WTC11 (cell line): ENCODE data around the gene CADM2. TPM values are rescaled to one million over a fixed set of nuclear protein-coding genes. Genes with fewer than 3 reads are reported as not detected.

Experiments
- ATAC-seq: fragments of 200-7000 bp; cut with Tn5 transposase; 2 replicates; pipeline ENCODE4 v1.10.0; 2021; ENCODE audit warnings: mild to moderate bottlenecking, moderate library complexity
- CTCF ChIA-PET: fragments of 300-600 bp; sonication (Branson Sonifier 250); formaldehyde crosslinking; loops from one replicate; lab custom pipeline; 2021; ENCODE audit warnings: antibody characterized with exemption; lab: Charles Lee
- POLR2A ChIA-PET: fragments of 350-600 bp; sonication (Branson Sonifier 250); formaldehyde crosslinking; loops from one replicate; lab custom pipeline; 2021; ENCODE audit warnings: antibody characterized with exemption; lab: Charles Lee
- DNase-seq: peaks from one replicate; pipeline ENCODE4 v3.0.0; 2021; ENCODE audit warnings: low spot score
- H3K27ac Mint-ChIP-seq: 2 replicates; pipeline ENCODE4 v1.8.0; 2021; ENCODE audit warnings: mixed read lengths
- H3K27me3 Mint-ChIP-seq: 2 replicates; pipeline ENCODE4 v1.8.0; 2021; ENCODE audit warnings: low read depth, mild to moderate bottlenecking, moderate library complexity, mixed read lengths
- H3K36me3 Mint-ChIP-seq: 2 replicates; pipeline ENCODE4 v1.8.0; 2021; ENCODE audit warnings: mixed read lengths
- H3K4me1 Mint-ChIP-seq: 2 replicates; pipeline ENCODE4 v1.8.0; 2022; ENCODE audit warnings: mixed read lengths
- H3K4me3 Mint-ChIP-seq: 2 replicates; pipeline ENCODE4 v1.8.0; 2021; ENCODE audit warnings: mild to moderate bottlenecking, moderate library complexity, mixed read lengths
- H3K9me3 Mint-ChIP-seq: 2 replicates; pipeline ENCODE4 v1.8.0; 2021; ENCODE audit warnings: mixed read lengths
- CREM ChIP-seq: sonication (generic); formaldehyde crosslinking; IDR thresholded peaks from 2 replicates; pipeline ENCODE4 v1.8.1; 2022; ENCODE audit warnings: mild to moderate bottlenecking, missing genetic modification reagents, moderate library complexity
- ESRRA ChIP-seq: sonication (generic); formaldehyde crosslinking; IDR thresholded peaks from 2 replicates; pipeline ENCODE4 v1.8.1; 2022; ENCODE audit warnings: mild to moderate bottlenecking, missing genetic modification reagents, borderline replicate concordance
- FOXP1 ChIP-seq: sonication (generic); formaldehyde crosslinking; IDR thresholded peaks from 2 replicates; pipeline ENCODE4 v1.8.0; 2022; ENCODE audit warnings: missing genetic modification reagents, mild to moderate bottlenecking, moderate library complexity, borderline replicate concordance
- GRHL2 ChIP-seq: fragments of 250-450 bp; sonication (Bioruptor Pico); IDR thresholded peaks from 2 replicates; pipeline ENCODE4 v1.8.0; 2022; ENCODE audit warnings: mild to moderate bottlenecking, moderate library complexity; ENCODE audit not compliant: insufficient replicate concordance, severe bottlenecking
- MXD4 ChIP-seq: fragments of 250-450 bp; sonication (Bioruptor Pico); IDR thresholded peaks from 2 replicates; pipeline ENCODE4 v1.8.0; 2021; ENCODE audit warnings: mild to moderate bottlenecking, moderate library complexity, borderline replicate concordance
- OVOL2 ChIP-seq: fragments of 250-450 bp; sonication (Bioruptor Pico); IDR thresholded peaks from 2 replicates; pipeline ENCODE4 v1.9.0; 2021; ENCODE audit warnings: mild to moderate bottlenecking, borderline replicate concordance
- PRRX2 ChIP-seq: fragments of 250-450 bp; sonication (Bioruptor Pico); IDR thresholded peaks from 2 replicates; pipeline ENCODE4 v1.8.0; 2021; ENCODE audit warnings: mild to moderate bottlenecking
- RORB ChIP-seq: fragments of 250-450 bp; sonication (Bioruptor Pico); IDR thresholded peaks from 2 replicates; pipeline ENCODE4 v1.9.0; 2021; ENCODE audit warnings: mild to moderate bottlenecking
- TEAD1 ChIP-seq: sonication (generic); formaldehyde crosslinking; IDR thresholded peaks from 2 replicates; pipeline ENCODE4 v1.8.0; 2022; ENCODE audit warnings: mild to moderate bottlenecking, missing genetic modification reagents
- ZNF219 ChIP-seq: sonication (generic); formaldehyde crosslinking; IDR thresholded peaks from 2 replicates; pipeline ENCODE4 v1.8.0; 2023; ENCODE audit warnings: missing genetic modification reagents, mild to moderate bottlenecking, borderline replicate concordance
- ZNF416 ChIP-seq: fragments of 250-450 bp; sonication (Bioruptor Pico); IDR thresholded peaks from 2 replicates; pipeline ENCODE4 v1.9.0; 2021; ENCODE audit warnings: mild to moderate bottlenecking, inconsistent platforms
- total RNA-seq: library from RNA; stranded (reverse); gene quantifications from 3 replicates; pipeline ENCODE4 v1.2.3, GENCODE V29; 2021
- TF ChIP-seq, protein P1 (sequence below): sonication (generic); formaldehyde crosslinking; IDR thresholded peaks from 2 replicates; pipeline ENCODE4 v1.8.1; 2023; ENCODE audit warnings: mild to moderate bottlenecking, missing genetic modification reagents, borderline replicate concordance
- TF ChIP-seq, protein P2 (sequence below): sonication (generic); formaldehyde crosslinking; conservative IDR thresholded peaks from 2 replicates; pipeline ENCODE4 v1.8.1; 2023; ENCODE audit warnings: mild to moderate bottlenecking, low read depth, missing genetic modification reagents, moderate library complexity
- TF ChIP-seq, protein P3 (sequence below): fragments of 200-600 bp; IDR thresholded peaks from 2 replicates; pipeline ENCODE4 v1.8.0; 2022; ENCODE audit warnings: antibody characterized with exemption
- TF ChIP-seq, protein P4 (sequence below): sonication (generic); formaldehyde crosslinking; IDR thresholded peaks from 2 replicates; pipeline ENCODE4 v1.8.1; 2022; ENCODE audit warnings: low read depth, missing genetic modification reagents, borderline replicate concordance
- TF ChIP-seq, protein P5 (sequence below): fragments of 250-450 bp; sonication (Bioruptor Pico); conservative IDR thresholded peaks from 2 replicates; pipeline ENCODE4 v1.9.0; 2021; ENCODE audit warnings: mild to moderate bottlenecking
- TF ChIP-seq, protein P6 (sequence below): fragments of 250-450 bp; sonication (Bioruptor Pico); IDR thresholded peaks from 2 replicates; pipeline ENCODE4 v2.1.2; 2022; ENCODE audit warnings: mild to moderate bottlenecking, moderate library complexity

CADM2 gene
- total RNA-seq, 1 experiment from 2014 or later = 18.8 TPM

DNA sequence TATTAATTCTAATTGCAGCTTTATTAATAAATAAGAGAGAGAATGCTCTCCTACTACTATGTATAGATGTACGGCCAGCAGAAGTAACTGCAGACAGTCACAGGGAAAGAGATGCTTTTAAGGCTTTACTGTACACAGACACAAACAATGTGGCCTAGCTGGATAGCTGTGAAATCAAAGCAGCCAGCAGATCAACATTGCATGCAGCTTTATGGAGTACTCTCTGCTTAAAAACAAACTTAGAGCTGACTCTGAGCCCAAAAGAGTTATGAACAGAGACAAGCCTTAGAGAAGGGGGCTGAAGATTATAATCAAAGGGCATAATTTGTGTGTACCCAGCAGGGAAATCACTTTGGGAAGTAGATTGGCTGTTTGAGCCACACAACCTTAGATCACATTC lies 47.2 kb downstream of the CADM2 start:
- no peak overlapping the region for H3K4me3 Mint-ChIP-seq
- H3K27me3 Mint-ChIP-seq = no peaks in the 10 kb centered on the region
- H3K9me3 Mint-ChIP-seq = no peaks in the 10 kb centered on the region
- CTCF ChIA-PET = no interaction called here
- H3K4me1 Mint-ChIP-seq = peaks cover 18% of the 10 kb centered on the region
- ATAC-seq (no peak), DNase-seq (no peak)
- no peaks in the 10 kb centered on the region for H3K36me3 Mint-ChIP-seq
- peak overlapping the region; percentile 72; the same call in 1 of the 2 replicates for H3K27ac Mint-ChIP-seq
- TF ChIP-seq ZNF416 (CRISPR knock-in tag) (no peak), CREM (CRISPR knock-in tag) (no peak), MXD4 (CRISPR knock-in tag) (no peak), RORB (no peak), TEAD1 (CRISPR knock-in tag) (no peak), FOXP1 (CRISPR knock-in tag) (no peak), ESRRA (CRISPR knock-in tag) (no peak), ZNF219 (CRISPR knock-in tag) (no peak), GRHL2 (CRISPR knock-in tag) (no peak), PRRX2 (no peak), OVOL2 (CRISPR knock-in tag) (no peak)
- TF ChIP-seq, protein P1, sequence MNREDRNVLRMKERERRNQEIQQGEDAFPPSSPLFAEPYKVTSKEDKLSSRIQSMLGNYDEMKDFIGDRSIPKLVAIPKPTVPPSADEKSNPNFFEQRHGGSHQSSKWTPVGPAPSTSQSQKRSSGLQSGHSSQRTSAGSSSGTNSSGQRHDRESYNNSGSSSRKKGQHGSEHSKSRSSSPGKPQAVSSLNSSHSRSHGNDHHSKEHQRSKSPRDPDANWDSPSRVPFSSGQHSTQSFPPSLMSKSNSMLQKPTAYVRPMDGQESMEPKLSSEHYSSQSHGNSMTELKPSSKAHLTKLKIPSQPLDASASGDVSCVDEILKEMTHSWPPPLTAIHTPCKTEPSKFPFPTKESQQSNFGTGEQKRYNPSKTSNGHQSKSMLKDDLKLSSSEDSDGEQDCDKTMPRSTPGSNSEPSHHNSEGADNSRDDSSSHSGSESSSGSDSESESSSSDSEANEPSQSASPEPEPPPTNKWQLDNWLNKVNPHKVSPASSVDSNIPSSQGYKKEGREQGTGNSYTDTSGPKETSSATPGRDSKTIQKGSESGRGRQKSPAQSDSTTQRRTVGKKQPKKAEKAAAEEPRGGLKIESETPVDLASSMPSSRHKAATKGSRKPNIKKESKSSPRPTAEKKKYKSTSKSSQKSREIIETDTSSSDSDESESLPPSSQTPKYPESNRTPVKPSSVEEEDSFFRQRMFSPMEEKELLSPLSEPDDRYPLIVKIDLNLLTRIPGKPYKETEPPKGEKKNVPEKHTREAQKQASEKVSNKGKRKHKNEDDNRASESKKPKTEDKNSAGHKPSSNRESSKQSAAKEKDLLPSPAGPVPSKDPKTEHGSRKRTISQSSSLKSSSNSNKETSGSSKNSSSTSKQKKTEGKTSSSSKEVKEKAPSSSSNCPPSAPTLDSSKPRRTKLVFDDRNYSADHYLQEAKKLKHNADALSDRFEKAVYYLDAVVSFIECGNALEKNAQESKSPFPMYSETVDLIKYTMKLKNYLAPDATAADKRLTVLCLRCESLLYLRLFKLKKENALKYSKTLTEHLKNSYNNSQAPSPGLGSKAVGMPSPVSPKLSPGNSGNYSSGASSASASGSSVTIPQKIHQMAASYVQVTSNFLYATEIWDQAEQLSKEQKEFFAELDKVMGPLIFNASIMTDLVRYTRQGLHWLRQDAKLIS = no peak
- TF ChIP-seq, protein P2, sequence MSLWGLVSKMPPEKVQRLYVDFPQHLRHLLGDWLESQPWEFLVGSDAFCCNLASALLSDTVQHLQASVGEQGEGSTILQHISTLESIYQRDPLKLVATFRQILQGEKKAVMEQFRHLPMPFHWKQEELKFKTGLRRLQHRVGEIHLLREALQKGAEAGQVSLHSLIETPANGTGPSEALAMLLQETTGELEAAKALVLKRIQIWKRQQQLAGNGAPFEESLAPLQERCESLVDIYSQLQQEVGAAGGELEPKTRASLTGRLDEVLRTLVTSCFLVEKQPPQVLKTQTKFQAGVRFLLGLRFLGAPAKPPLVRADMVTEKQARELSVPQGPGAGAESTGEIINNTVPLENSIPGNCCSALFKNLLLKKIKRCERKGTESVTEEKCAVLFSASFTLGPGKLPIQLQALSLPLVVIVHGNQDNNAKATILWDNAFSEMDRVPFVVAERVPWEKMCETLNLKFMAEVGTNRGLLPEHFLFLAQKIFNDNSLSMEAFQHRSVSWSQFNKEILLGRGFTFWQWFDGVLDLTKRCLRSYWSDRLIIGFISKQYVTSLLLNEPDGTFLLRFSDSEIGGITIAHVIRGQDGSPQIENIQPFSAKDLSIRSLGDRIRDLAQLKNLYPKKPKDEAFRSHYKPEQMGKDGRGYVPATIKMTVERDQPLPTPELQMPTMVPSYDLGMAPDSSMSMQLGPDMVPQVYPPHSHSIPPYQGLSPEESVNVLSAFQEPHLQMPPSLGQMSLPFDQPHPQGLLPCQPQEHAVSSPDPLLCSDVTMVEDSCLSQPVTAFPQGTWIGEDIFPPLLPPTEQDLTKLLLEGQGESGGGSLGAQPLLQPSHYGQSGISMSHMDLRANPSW (CRISPR knock-in tag) = no peak
- TF ChIP-seq, protein P3, sequence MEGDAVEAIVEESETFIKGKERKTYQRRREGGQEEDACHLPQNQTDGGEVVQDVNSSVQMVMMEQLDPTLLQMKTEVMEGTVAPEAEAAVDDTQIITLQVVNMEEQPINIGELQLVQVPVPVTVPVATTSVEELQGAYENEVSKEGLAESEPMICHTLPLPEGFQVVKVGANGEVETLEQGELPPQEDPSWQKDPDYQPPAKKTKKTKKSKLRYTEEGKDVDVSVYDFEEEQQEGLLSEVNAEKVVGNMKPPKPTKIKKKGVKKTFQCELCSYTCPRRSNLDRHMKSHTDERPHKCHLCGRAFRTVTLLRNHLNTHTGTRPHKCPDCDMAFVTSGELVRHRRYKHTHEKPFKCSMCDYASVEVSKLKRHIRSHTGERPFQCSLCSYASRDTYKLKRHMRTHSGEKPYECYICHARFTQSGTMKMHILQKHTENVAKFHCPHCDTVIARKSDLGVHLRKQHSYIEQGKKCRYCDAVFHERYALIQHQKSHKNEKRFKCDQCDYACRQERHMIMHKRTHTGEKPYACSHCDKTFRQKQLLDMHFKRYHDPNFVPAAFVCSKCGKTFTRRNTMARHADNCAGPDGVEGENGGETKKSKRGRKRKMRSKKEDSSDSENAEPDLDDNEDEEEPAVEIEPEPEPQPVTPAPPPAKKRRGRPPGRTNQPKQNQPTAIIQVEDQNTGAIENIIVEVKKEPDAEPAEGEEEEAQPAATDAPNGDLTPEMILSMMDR = no peak
- TF ChIP-seq, protein P4, sequence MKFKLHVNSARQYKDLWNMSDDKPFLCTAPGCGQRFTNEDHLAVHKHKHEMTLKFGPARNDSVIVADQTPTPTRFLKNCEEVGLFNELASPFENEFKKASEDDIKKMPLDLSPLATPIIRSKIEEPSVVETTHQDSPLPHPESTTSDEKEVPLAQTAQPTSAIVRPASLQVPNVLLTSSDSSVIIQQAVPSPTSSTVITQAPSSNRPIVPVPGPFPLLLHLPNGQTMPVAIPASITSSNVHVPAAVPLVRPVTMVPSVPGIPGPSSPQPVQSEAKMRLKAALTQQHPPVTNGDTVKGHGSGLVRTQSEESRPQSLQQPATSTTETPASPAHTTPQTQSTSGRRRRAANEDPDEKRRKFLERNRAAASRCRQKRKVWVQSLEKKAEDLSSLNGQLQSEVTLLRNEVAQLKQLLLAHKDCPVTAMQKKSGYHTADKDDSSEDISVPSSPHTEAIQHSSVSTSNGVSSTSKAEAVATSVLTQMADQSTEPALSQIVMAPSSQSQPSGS (CRISPR knock-in tag) = no peak
- TF ChIP-seq, protein P5, sequence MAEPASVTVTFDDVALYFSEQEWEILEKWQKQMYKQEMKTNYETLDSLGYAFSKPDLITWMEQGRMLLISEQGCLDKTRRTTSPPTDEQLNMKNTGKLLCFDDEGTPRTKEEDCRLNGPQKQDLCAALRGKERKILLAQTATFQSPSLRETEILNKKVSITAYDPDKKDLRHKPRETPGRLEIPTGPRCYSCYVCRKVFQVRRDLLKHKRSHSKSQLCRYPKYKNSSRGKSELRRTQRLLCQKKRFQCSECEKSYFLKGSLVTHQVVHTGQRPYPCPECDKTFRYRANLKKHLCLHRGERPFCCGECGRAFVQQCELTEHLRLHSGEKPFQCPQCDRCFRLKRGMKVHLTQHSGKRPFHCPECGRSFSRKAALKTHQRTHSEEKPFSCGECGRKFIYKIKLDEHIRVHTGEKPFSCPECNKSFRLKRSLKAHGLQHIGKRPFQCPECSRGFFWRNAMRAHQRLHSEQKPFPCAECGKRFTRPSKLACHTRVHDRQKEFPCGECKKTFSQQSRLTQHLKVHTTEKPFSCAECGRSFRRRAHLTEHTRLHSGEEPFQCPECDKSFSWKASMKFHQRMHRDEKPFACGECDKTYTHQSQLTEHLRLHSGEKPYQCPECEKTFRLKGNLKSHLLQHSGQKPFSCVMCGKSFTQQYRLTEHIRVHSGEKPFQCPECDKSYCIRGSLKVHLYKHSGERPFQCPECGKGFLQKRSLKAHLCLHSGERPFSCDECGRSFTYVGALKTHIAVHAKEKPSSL (CRISPR knock-in tag) = no peak
- TF ChIP-seq, protein P6, sequence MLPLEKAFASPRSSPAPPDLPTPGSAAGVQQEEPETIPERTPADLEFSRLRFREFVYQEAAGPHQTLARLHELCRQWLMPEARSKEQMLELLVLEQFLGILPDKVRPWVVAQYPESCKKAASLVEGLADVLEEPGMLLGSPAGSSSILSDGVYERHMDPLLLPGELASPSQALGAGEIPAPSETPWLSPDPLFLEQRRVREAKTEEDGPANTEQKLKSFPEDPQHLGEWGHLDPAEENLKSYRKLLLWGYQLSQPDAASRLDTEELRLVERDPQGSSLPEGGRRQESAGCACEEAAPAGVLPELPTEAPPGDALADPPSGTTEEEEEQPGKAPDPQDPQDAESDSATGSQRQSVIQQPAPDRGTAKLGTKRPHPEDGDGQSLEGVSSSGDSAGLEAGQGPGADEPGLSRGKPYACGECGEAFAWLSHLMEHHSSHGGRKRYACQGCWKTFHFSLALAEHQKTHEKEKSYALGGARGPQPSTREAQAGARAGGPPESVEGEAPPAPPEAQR = no peak
- POLR2A ChIA-PET = no interaction called here
